K562 (cell line): ENCODE data around the gene ASPDH. TPM values are rescaled to one million over a fixed set of nuclear protein-coding genes. Genes with fewer than 3 reads are reported as not detected.

Experiments
- CCAR2 ChIP-seq: fragments of 200-400 bp; formaldehyde crosslinking; IDR thresholded peaks from 2 replicates; pipeline ENCODE4 v1.6.1; 2017; ENCODE audit warnings: mild to moderate bottlenecking, low read depth, low read length
- GTF2B ChIP-seq: IDR thresholded peaks from 2 replicates; pipeline ENCODE4 v1.6.1; 2011; ENCODE audit not compliant: insufficient read length; ENCODE audit errors: extremely low read depth
- SIN3A ChIP-seq, 2 experiments: fragments of 150-350 bp in 1 of 2; IDR thresholded peaks; 2 replicates each; pipeline ENCODE4 v1.6.1; 2011 to 2016; ENCODE audit warnings: borderline replicate concordance in 2 of 2, low read depth in 2 of 2, low read length in 2 of 2, mild to moderate bottlenecking in 2 of 2, moderate library complexity in 2 of 2; ENCODE audit not compliant: control insufficient read depth in 1 of 2
- ZMIZ1 ChIP-seq, 2 experiments: fragments of 150-350 bp in 1 of 2; IDR thresholded peaks; 2 replicates each; pipeline ENCODE4 v1.6.1; 2012 to 2016; ENCODE audit warnings: low read depth in 2 of 2, low read length in 2 of 2, mild to moderate bottlenecking in 1 of 2, moderate library complexity in 1 of 2
- ZNF408 ChIP-seq: fragments of 250-450 bp; sonication (Bioruptor Pico); IDR thresholded peaks from 2 replicates; pipeline ENCODE4 v1.4.0; 2020; ENCODE audit warnings: low read depth, mild to moderate bottlenecking, moderate library complexity
- polyA plus RNA-seq, 8 experiments: library from polyadenylated mRNA; depleted of rRNA in 4 of 8; stranded (reverse) in 5 of 8; unstranded in 3 of 8; fragments of >200 nt; fragmentation: Nextera tagmentation in 2 of 8; fragmentation: Illumina TruSeq in 1 of 8; extraction: Ambion mirVana in 2 of 8; extraction: Trizol in 1 of 8; gene quantifications; 2 replicates each; pipeline versions ENCODE4 v1.2.1 to v1.2.3, GENCODE V29; 2011 to 2014; ENCODE audit warnings: inconsistent platforms in 1 of 8, missing spikeins in 1 of 8
- total RNA-seq, 7 experiments: library from RNA; depleted of rRNA in 6 of 7; stranded (reverse); fragments of >200 nt in 6 of 7; fragmentation: Illumina TruSeq in 2 of 7; extraction: Trizol in 2 of 7; gene quantifications; 2 replicates each; pipeline versions ENCODE4 v1.2.1 to v1.2.3, GENCODE V29; 2011 to 2021; ENCODE audit warnings: low replicate concordance in 1 of 7
- TF ChIP-seq, protein P1 (sequence below): sonication (generic); formaldehyde crosslinking; IDR thresholded peaks from 2 replicates; pipeline ENCODE4 v1.8.1; 2023; ENCODE audit warnings: mild to moderate bottlenecking, missing genetic modification reagents
- TF ChIP-seq, protein P2 (sequence below): IDR thresholded peaks from 2 replicates; pipeline ENCODE4 v1.6.1; 2014; ENCODE audit warnings: antibody characterized with exemption

The ASPDH gene
- total and polyA plus RNA-seq, 9 of the 15 experiments (the other 6 are each of a cell fraction or from before 2014, with no cell fraction given) = not detected

DNA sequence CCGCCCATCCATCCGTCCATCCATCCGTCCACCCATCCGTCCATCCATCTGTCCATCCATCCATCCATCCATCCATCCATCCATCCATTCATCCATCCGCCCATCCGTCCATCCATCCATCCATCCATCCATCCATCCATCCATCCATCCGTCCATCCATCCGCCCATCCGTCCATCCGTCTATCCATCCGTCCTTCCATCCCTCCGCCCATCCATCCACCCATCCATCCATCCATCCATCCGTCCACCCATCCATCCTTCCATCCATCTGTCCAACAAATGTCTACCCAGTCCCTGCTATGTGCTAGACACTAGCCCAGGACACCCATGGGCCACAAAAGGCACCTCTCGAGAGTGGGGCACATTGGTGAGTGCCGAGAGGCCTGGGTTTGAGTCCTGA, 38.8 kb upstream of the ASPDH start (continued):
- TF ChIP-seq ZNF408 (no peak), GTF2B (no peak), ZMIZ1 (IDR thresholded peaks at IDR 0.05; ENCODE audit: low read depth in 2 of 2, low read length in 2 of 2) (no peak), CCAR2 (no peak), SIN3A (IDR thresholded peaks at IDR 0.05; ENCODE audit: borderline replicate concordance in 2 of 2, control insufficient read depth in 1 of 2, low read depth in 2 of 2, low read length in 2 of 2) (no peak)
- TF ChIP-seq, protein P1, sequence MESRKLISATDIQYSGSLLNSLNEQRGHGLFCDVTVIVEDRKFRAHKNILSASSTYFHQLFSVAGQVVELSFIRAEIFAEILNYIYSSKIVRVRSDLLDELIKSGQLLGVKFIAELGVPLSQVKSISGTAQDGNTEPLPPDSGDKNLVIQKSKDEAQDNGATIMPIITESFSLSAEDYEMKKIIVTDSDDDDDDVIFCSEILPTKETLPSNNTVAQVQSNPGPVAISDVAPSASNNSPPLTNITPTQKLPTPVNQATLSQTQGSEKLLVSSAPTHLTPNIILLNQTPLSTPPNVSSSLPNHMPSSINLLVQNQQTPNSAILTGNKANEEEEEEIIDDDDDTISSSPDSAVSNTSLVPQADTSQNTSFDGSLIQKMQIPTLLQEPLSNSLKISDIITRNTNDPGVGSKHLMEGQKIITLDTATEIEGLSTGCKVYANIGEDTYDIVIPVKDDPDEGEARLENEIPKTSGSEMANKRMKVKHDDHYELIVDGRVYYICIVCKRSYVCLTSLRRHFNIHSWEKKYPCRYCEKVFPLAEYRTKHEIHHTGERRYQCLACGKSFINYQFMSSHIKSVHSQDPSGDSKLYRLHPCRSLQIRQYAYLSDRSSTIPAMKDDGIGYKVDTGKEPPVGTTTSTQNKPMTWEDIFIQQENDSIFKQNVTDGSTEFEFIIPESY (CRISPR knock-in tag) = no peak
- TF ChIP-seq, protein P2, sequence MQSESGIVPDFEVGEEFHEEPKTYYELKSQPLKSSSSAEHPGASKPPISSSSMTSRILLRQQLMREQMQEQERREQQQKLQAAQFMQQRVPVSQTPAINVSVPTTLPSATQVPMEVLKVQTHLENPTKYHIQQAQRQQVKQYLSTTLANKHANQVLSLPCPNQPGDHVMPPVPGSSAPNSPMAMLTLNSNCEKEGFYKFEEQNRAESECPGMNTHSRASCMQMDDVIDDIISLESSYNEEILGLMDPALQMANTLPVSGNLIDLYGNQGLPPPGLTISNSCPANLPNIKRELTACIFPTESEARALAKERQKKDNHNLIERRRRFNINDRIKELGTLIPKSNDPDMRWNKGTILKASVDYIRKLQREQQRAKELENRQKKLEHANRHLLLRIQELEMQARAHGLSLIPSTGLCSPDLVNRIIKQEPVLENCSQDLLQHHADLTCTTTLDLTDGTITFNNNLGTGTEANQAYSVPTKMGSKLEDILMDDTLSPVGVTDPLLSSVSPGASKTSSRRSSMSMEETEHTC = no peak
